H1 (cell line): ENCODE data around the gene NDUFB2. TPM values are rescaled to one million over a fixed set of nuclear protein-coding genes. Genes with fewer than 3 reads are reported as not detected.

Source experiments
- CTCF ChIA-PET: fragments of 300-600 bp; sonication (Branson Sonifier 250); formaldehyde crosslinking; loops from one replicate; lab custom pipeline; 2021; ENCODE audit not compliant: partially characterized antibody; lab: Charles Lee
- POLR2A ChIA-PET: fragments of 300-600 bp; sonication (Branson Sonifier 250); formaldehyde crosslinking; loops from one replicate; lab custom pipeline; 2021; ENCODE audit warnings: inconsistent platforms; ENCODE audit not compliant: partially characterized antibody; lab: Charles Lee
- DNase-seq, 2 experiments: peaks; one replicate each; pipeline versions ENCODE4 v3.0.0 to v3.0.0-alpha.2; 2010 to 2022; ENCODE audit warnings: low spot score in 2 of 2, low read depth in 1 of 2, mixed read lengths in 1 of 2
- FAIRE-seq: peaks from 2 replicates; lab custom pipeline; 2011; peaks lifted over from hg19 to GRCh38; lab: Jason Lieb, UNC
- H2AFZ ChIP-seq: 2 replicates; pipeline ENCODE4 v1.8.1; 2012; ENCODE audit warnings: low read length, inconsistent platforms
- H2AK5ac ChIP-seq: 2 replicates; pipeline ENCODE4 v1.6.1; 2013; ENCODE audit warnings: low read depth, low read length
- H2BK120ac ChIP-seq: replicated peaks from 2 replicates; pipeline ENCODE3; 2013; ENCODE audit warnings: low read depth, low read length, inconsistent platforms
- H2BK12ac ChIP-seq: 2 replicates; pipeline ENCODE4 v1.6.1; 2013; ENCODE audit warnings: low read depth, low read length
- H2BK15ac ChIP-seq: 2 replicates; pipeline ENCODE4 v1.6.1; 2013; ENCODE audit warnings: low read length
- H2BK20ac ChIP-seq: 2 replicates; pipeline ENCODE4 v1.6.1; 2013; ENCODE audit warnings: low read length
- H2BK5ac ChIP-seq: 2 replicates; pipeline ENCODE4 v1.6.1; 2013; ENCODE audit warnings: low read depth, low read length
- H3K14ac ChIP-seq: 2 replicates; pipeline ENCODE4 v1.6.1; 2013; ENCODE audit warnings: inconsistent platforms; ENCODE audit not compliant: insufficient read length
- H3K18ac ChIP-seq: 2 replicates; pipeline ENCODE4 v1.6.1; 2013; ENCODE audit warnings: low read length; ENCODE audit errors: extremely low read depth
- H3K23ac ChIP-seq: 2 replicates; pipeline ENCODE4 v1.6.1; 2013; ENCODE audit warnings: inconsistent platforms; ENCODE audit not compliant: insufficient read length
- H3K23me2 ChIP-seq: 2 replicates; pipeline ENCODE4 v1.6.1; 2013; ENCODE audit warnings: low read depth, low read length
- H3K27ac ChIP-seq: 2 replicates; pipeline ENCODE4 v1.6.1; 2011; ENCODE audit warnings: low read depth, low read length, inconsistent platforms
- H3K27me3 ChIP-seq, 4 experiments: replicated peaks in 1 of 4; 1 replicate in 1 of 4; 2 replicates in 3 of 4; pipeline versions ENCODE4 v1.6.1 to v1.8.1; 2011 to 2013; ENCODE audit warnings: low read length in 3 of 4, mild to moderate bottlenecking in 3 of 4, inconsistent platforms in 2 of 4, mixed read lengths in 2 of 4, moderate library complexity in 1 of 4; ENCODE audit not compliant: control insufficient read depth in 3 of 4, insufficient read depth in 3 of 4; ENCODE audit errors: extremely low read depth in 1 of 4
- H3K36me3 ChIP-seq, 4 experiments: 2 replicates each; pipeline versions ENCODE4 v1.6.1 to v1.8.1; 2011 to 2013; ENCODE audit warnings: mild to moderate bottlenecking in 4 of 4, low read length in 3 of 4, moderate library complexity in 2 of 4, control low read depth in 1 of 4, inconsistent platforms in 1 of 4; ENCODE audit not compliant: insufficient read depth in 4 of 4, control insufficient read depth in 2 of 4
- H3K4ac ChIP-seq: replicated peaks from 2 replicates; pipeline ENCODE3; 2013; ENCODE audit warnings: low read length, low read depth, mixed read lengths, inconsistent platforms; ENCODE audit not compliant: insufficient read length
- H3K4me1 ChIP-seq, 4 experiments: replicated peaks in 1 of 4; 1 replicate in 1 of 4; 2 replicates in 3 of 4; pipeline versions ENCODE4 v1.6.1 to v1.8.1; 2011 to 2013; ENCODE audit warnings: low read length in 3 of 4, inconsistent platforms in 2 of 4, mixed read lengths in 1 of 4; ENCODE audit not compliant: insufficient read depth in 4 of 4, control insufficient read depth in 3 of 4
- H3K4me2 ChIP-seq, 2 experiments: 2 replicates each; pipeline versions ENCODE4 v1.6.1 to v1.8.1; 2011 to 2013; ENCODE audit warnings: low read depth in 2 of 2, low read length in 2 of 2, control low read depth in 1 of 2, inconsistent platforms in 1 of 2, mild to moderate bottlenecking in 1 of 2; ENCODE audit not compliant: insufficient read depth in 1 of 2
- H3K4me3 ChIP-seq, 4 experiments: fragments of 200-600, 300-600 bp in 1 of 4; sonication (generic), shearing (Covaris generic), sonication (Bioruptor Twin) in 1 of 4; 2 replicates each; pipeline versions ENCODE4 v1.5.1 to v1.8.1; 2011 to 2016; ENCODE audit warnings: low read length in 4 of 4, low read depth in 3 of 4, control low read depth in 2 of 4, inconsistent platforms in 2 of 4, mild to moderate bottlenecking in 2 of 4, mixed read lengths in 1 of 4, moderate library complexity in 1 of 4; ENCODE audit not compliant: insufficient read depth in 2 of 4; ENCODE audit errors: extremely low read depth in 1 of 4
- H3K56ac ChIP-seq: replicated peaks from 2 replicates; pipeline ENCODE3; 2013; ENCODE audit warnings: low read depth, mild to moderate bottlenecking, mixed read lengths, low read length, inconsistent platforms; ENCODE audit not compliant: insufficient read length
- H3K79me1 ChIP-seq: 2 replicates; pipeline ENCODE4 v1.6.1; 2013; ENCODE audit warnings: low read depth, low read length, control low read depth
- H3K79me2 ChIP-seq, 2 experiments: 2 replicates each; pipeline versions ENCODE4 v1.6.1 to v1.8.1; 2012 to 2013; ENCODE audit warnings: low read length in 2 of 2, mild to moderate bottlenecking in 2 of 2, inconsistent platforms in 1 of 2; ENCODE audit not compliant: insufficient read depth in 2 of 2, control insufficient read depth in 1 of 2
- H3K9ac ChIP-seq, 4 experiments: replicated peaks in 1 of 4; 1 replicate in 1 of 4; 2 replicates in 3 of 4; pipeline versions ENCODE4 v1.6.1 to v1.8.1; 2011 to 2013; ENCODE audit warnings: low read depth in 3 of 4, low read length in 3 of 4, control low read depth in 2 of 4, mild to moderate bottlenecking in 2 of 4, moderate library complexity in 2 of 4, inconsistent platforms in 1 of 4; ENCODE audit errors: extremely low read depth in 1 of 4
- H3K9me3 ChIP-seq, 2 experiments: 2 replicates each; pipeline versions ENCODE4 v1.6.1 to v1.8.1; 2012 to 2013; ENCODE audit warnings: mild to moderate bottlenecking in 2 of 2, moderate library complexity in 2 of 2, control low read depth in 1 of 2, inconsistent platforms in 1 of 2, low read depth in 1 of 2, low read length in 1 of 2, mixed read lengths in 1 of 2; ENCODE audit not compliant: insufficient read depth in 2 of 2
- H4K20me1 ChIP-seq, 2 experiments: replicated peaks in 1 of 2; 2 replicates each; pipeline versions ENCODE3 to v1.8.1; 2011 to 2013; ENCODE audit warnings: inconsistent platforms in 2 of 2, low read length in 2 of 2, mild to moderate bottlenecking in 1 of 2; ENCODE audit not compliant: insufficient read depth in 2 of 2, control insufficient read depth in 1 of 2
- H4K5ac ChIP-seq: 2 replicates; pipeline ENCODE4 v1.6.1; 2013; ENCODE audit warnings: low read length, low read depth, mixed read lengths, inconsistent platforms; ENCODE audit not compliant: insufficient read length
- H4K8ac ChIP-seq: 2 replicates; pipeline ENCODE4 v1.8.0; 2013; ENCODE audit warnings: mild to moderate bottlenecking, moderate library complexity, low read length, inconsistent platforms; ENCODE audit not compliant: insufficient read depth; ENCODE audit errors: extremely low read depth
- H4K91ac ChIP-seq: replicated peaks from 2 replicates; pipeline ENCODE3; 2013; ENCODE audit warnings: low read length, mixed read lengths, inconsistent platforms; ENCODE audit not compliant: insufficient read length
- E2F6 ChIP-seq: IDR thresholded peaks from 2 replicates; pipeline ENCODE4 v1.6.1; 2012; ENCODE audit warnings: inconsistent platforms
- GABPA ChIP-seq: IDR thresholded peaks from 2 replicates; pipeline ENCODE4 v1.6.1; 2011; ENCODE audit warnings: mild to moderate bottlenecking, low read length, moderate library complexity, borderline replicate concordance; ENCODE audit not compliant: insufficient read depth
- MAX ChIP-seq: IDR thresholded peaks from 2 replicates; pipeline ENCODE4 v1.6.1; 2012; ENCODE audit warnings: inconsistent platforms
- RAD21 ChIP-seq, 2 experiments: IDR thresholded peaks in 1 of 2; conservative IDR thresholded peaks in 1 of 2; 2 replicates each; pipeline ENCODE4 v1.6.1; 2011; ENCODE audit warnings: low read depth in 2 of 2, low read length in 2 of 2, improper control_type of control experiment in 1 of 2, inconsistent platforms in 1 of 2, mild to moderate bottlenecking in 1 of 2, moderate library complexity in 1 of 2
- RFX5 ChIP-seq: IDR thresholded peaks from 2 replicates; pipeline ENCODE4 v1.6.1; 2011; ENCODE audit warnings: low read depth, low read length, improper control_type of control experiment, borderline replicate concordance
- TAF7 ChIP-seq: optimal IDR thresholded peaks from 2 replicates; pipeline ENCODE3; 2011; ENCODE audit warnings: low read depth, mild to moderate bottlenecking, inconsistent platforms, low read length, moderate library complexity, borderline replicate concordance
- USF2 ChIP-seq: IDR thresholded peaks from 2 replicates; pipeline ENCODE4 v1.6.1; 2011; ENCODE audit warnings: low read length, improper control_type of control experiment
- YY1 ChIP-seq: IDR thresholded peaks from 2 replicates; pipeline ENCODE4 v1.6.1; 2011; ENCODE audit warnings: low read depth, mild to moderate bottlenecking, low read length
- WGBS, 2 experiments: shearing (Covaris generic) in 1 of 2; methylation state at CpG; one replicate each; pipeline versions ENCODE4 v1.1.6 to v1.1.7; 2013 to 2015; ENCODE audit warnings: low lambda C conversion rate in 2 of 2, mixed read lengths in 2 of 2, inconsistent platforms in 1 of 2, low coverage in 1 of 2, missing lambda C conversion rate in 1 of 2; ENCODE audit not compliant: insufficient replicate concordance in 2 of 2, insufficient coverage in 1 of 2, insufficient read length in 1 of 2; ENCODE audit errors: extremely low coverage in 1 of 2, missing lambda C conversion rate in 1 of 2; 5-methylcytosine and 5-hydroxymethylcytosine counted together
- polyA plus RNA-seq, 7 experiments: library from polyadenylated mRNA; depleted of rRNA in 3 of 7; stranded (reverse) in 5 of 7; unstranded in 2 of 7; fragments of >200 nt in 5 of 7; fragments of 200-250 nt in 2 of 7; gene quantifications; 1 replicate in 5 of 7; 2 replicates in 1 of 7; 4 replicates in 1 of 7; pipeline versions ENCODE4 v1.2.1 to v1.2.3, GENCODE V29; 2011 to 2013; ENCODE audit warnings: missing spikeins in 2 of 7, mixed read lengths in 2 of 7
- total RNA-seq: library from RNA; stranded (reverse); fragmentation: NEBNext Ultra II Directional; extraction: Animal tissue kit (Norgen Biotek cat#: 25700); gene quantifications from 2 replicates; pipeline ENCODE4 v1.2.1, GENCODE V29; 2021

Gene NDUFB2
- total and polyA plus RNA-seq, 2 of the 8 experiments (the other 6 are each of a cell fraction or from before 2014, with no cell fraction given), result 168 to 881 TPM

- ChIA-PET POLR2A (interaction anchor here (1.5 kb wide), 1 partner anchor 112 kb away, joined by 3 read pairs; no protein-coding TSS in a partner anchor), CTCF (interaction anchor here (0.6 to 19.9 kb wide), 28 partner anchors 7 to 471 kb away, joined by 3 to 322 read pairs (median 4); no protein-coding TSS in a partner anchor)
- Histone ChIP-seq H3K9me3 (no peaks in the 10 kb centered on the region), H3K23me2 (peaks cover 6% of the 10 kb centered on the region; the same call in 1 of the 2 replicates), H3K14ac (no peak overlapping the region), H2BK12ac (peak overlapping the region; percentile 89; the same call in 1 of the 2 replicates), H3K56ac (no peak overlapping the region), H3K4me2 (no peak overlapping the region), H3K27me3 (no peaks in the 10 kb centered on the region; a peak in 1 of 7 replicates), H3K4me3 (no peak overlapping the region; a peak in 1 of 8 replicates), H3K79me2 (no peaks in the 10 kb centered on the region), H2BK5ac (no peak overlapping the region), H3K27ac (no peak overlapping the region), H3K9ac (no peak overlapping the region; a peak in 1 of 7 replicates), H2AFZ (peak overlapping the region; percentile 98), H3K4ac (no peak overlapping the region), H3K23ac (no peak overlapping the region), H2BK120ac (no peak overlapping the region), H3K79me1 (no peaks in the 10 kb centered on the region), H3K4me1 (no peaks in the 10 kb centered on the region; a peak in 1 of 7 replicates), H2BK15ac (peak overlapping the region; percentile 96; the same call in 1 of the 2 replicates), H3K36me3 (no peaks in the 10 kb centered on the region), H3K18ac (peak overlapping the region; percentile 25; the same call in 1 of the 2 replicates), H4K91ac (no peak overlapping the region), H4K20me1 (peaks cover 0 to 6% of the 10 kb centered on the region in 2 experiments), H4K5ac (no peak overlapping the region), H2AK5ac (no peak overlapping the region), H4K8ac (no peak overlapping the region), H2BK20ac (peak overlapping the region; percentile 86; the same call in 1 of the 2 replicates)
- FAIRE-seq (peak; percentile 74), DNase-seq (peak in 1 of 2 experiments; percentile 70)
- 45% methylated on average over 15 of the region's 15 CpGs; no CpG with 5 or more reads in 1 of the 2 experiments for WGBS, 2 experiments
- TF ChIP-seq E2F6, result peak; percentile 43; the same call in 1 of the 2 replicates
- TF ChIP-seq TAF7, result peak; percentile 16
- TF ChIP-seq USF2, result 0 out of 2 replicates have a peak, but pooled peaks have one; percentile 19
- TF ChIP-seq MAX, result peak; percentile 83
- no peak for TF ChIP-seq RFX5
- TF ChIP-seq GABPA, result no peak; the same call in 1 of the 2 replicates
- TF ChIP-seq RAD21 (IDR thresholded peaks at IDR 0.05 in 1 of 2, conservative IDR thresholded peaks at IDR 0.05 in 1 of 2; ENCODE audit: low read depth in 2 of 2, low read length in 2 of 2), result peak; percentile 99
- TF ChIP-seq YY1, result peak; percentile 38; the same call in 1 of the 2 replicates
These were observed 43.0 kb upstream of the NDUFB2 start for GRCh38 chr7:140653319-140654108.
